Measurements from ENCODE around the gene OSBPL10. TPM values are rescaled to one million over a fixed set of nuclear protein-coding genes. Genes with fewer than 3 reads are reported as not detected.

Gene OSBPL10
- polyA plus RNA-seq, 2 of the 4 experiments (the other 2 are of a cell fraction), result 9.2 to 17.0 TPM

DNA sequence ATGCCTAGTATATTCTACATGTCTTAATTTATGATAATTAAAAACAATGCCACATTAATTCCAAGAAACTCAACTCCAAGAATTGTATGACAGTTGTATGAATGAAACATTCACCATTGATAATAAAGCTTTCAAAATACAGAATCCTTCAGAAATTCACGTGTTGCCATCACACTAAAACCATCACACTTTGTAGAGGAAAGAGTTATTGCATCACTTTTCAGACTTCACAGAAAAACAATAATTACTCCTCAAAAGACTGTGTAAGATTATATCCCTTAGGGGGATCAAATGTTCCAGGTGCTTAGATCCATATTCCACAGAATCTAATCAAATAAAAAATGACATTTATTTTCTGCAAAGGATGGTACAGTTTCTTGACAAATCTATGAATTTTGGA, 85.0 kb downstream of the OSBPL10 start:
- TF ChIP-seq RFX5 (IDR thresholded peaks at IDR 0.05) (no peak), JUN (IDR thresholded peaks at IDR 0.05) (no peak), KDM5A (IDR thresholded peaks at IDR 0.05) (no peak), HOXB13 (CRISPR knock-in tag; IDR thresholded peaks at IDR 0.05; ENCODE audit: low read depth) (no peak), CHD2 (IDR thresholded peaks at IDR 0.05; ENCODE audit: low read length, partially characterized antibody) (no peak)
- Histone ChIP-seq H3K4me1 (peaks cover 6% of the 10 kb centered on the region; the same call in 1 of the 3 replicates), H3K4me2 (no peak overlapping the region), H3K4me3 (no peak overlapping the region), H3K9me3 (no peaks in the 10 kb centered on the region), H3K27ac (no peak overlapping the region)
- ChIA-PET POLR2A (no interaction called here), CTCF (interaction anchor here (0.6 to 1.5 kb wide), 4 partner anchors 9 to 49 kb away, joined by 3 to 5 read pairs (median 3); no protein-coding TSS in a partner anchor)
- DNase-seq (ENCODE audit: low read depth in 1 of 2, low spot score in 1 of 2) (no peak), FAIRE-seq (no peak), ATAC-seq (no peak)
- 77% methylated on average over 1 of the region's 1 CpG for WGBS (ENCODE audit: missing lambda C conversion rate)

DNA sequence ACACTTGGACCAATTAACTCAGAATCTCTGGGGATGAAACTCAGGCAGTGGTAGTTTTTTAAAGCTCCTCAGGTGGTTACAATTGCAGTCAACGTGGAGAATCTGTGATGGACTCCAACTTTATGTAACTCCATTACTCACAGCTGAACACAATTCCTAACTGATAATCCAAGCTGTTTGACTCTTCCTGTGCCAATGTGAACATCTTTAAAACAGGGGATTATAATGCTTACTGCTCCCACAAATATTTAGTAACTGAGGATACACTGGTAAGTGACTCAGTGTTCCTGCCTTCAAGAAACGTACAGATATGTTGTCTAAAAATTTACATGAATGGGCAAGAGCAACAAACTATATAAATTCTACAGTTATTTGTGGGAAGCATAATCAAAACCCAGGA, 85.6 kb downstream of the OSBPL10 start:
- TF ChIP-seq PHF8 (IDR thresholded peaks at IDR 0.05; ENCODE audit: borderline replicate concordance, low read depth), result no peak
- no peak for TF ChIP-seq TP53 (CRISPR knock-in tag; IDR thresholded peaks at IDR 0.05)
- no peak for TF ChIP-seq CHD2 (IDR thresholded peaks at IDR 0.05; ENCODE audit: low read length, partially characterized antibody)
- TF ChIP-seq HOXA7 (CRISPR knock-in tag; IDR thresholded peaks at IDR 0.05), result no peak
- no peak for TF ChIP-seq FOSB (CRISPR knock-in tag; IDR thresholded peaks at IDR 0.05)
- no peak for TF ChIP-seq FOXS1 (CRISPR knock-in tag; IDR thresholded peaks at IDR 0.05)
- TF ChIP-seq RARB (CRISPR knock-in tag; IDR thresholded peaks at IDR 0.05), result no peak
- TF ChIP-seq ZNF302 (CRISPR knock-in tag; IDR thresholded peaks at IDR 0.05), result no peak
- TF ChIP-seq NPAS2 (CRISPR knock-in tag; IDR thresholded peaks at IDR 0.05; ENCODE audit: borderline replicate concordance), result no peak
- no peak for TF ChIP-seq CBX8 (IDR thresholded peaks at IDR 0.05)
- ChIA-PET POLR2A (no interaction called here), CTCF (interaction anchor here (0.6 to 1.0 kb wide), 2 partner anchors 10 to 31 kb away, joined by 3 read pairs; no protein-coding TSS in a partner anchor)
- H3K4me3 ChIP-seq, result no peak overlapping the region
- H3K4me2 ChIP-seq, result no peak overlapping the region
- no peak for FAIRE-seq
- no peak for DNase-seq (ENCODE audit: low read depth in 1 of 2, low spot score in 1 of 2)
- peaks cover 5% of the 10 kb centered on the region; the same call in 1 of the 3 replicates for H3K4me1 ChIP-seq
- WGBS (ENCODE audit: missing lambda C conversion rate), result 66% methylated on average over 2 of the region's 2 CpGs
- H3K27ac ChIP-seq, result no peak overlapping the region
- ATAC-seq, result no peak
- no peaks in the 10 kb centered on the region for H3K9me3 ChIP-seq

DNA sequence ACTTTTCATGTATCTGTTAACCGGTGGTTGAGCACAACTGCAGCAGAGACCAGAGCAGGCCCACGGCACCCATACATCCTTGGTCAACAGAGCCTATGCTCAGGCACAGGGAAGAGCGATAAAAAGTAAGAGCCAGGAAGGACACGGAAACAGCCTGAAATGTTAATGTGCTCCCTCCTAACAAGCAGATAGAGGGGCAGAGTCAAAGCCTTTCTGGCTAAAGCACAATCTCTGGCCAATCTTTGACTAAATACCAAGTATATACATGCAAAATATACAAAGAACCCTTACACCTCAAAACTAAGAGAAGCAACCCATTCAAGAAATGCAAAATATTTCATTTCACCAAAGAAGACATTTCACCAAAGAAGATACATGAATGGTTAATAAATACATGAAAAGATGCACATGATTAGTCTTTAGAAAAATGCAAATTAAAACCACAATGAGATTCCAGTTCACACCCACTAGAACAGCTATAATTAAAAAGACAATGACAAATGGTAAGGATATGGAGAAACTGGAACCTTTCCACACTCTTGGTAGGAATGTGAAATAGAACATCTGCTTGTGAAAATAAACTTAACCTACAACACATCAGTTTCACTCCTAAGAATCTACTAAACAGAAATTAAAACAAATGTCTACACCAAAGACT, 88.0 kb downstream of the OSBPL10 start:
- DNase-seq (ENCODE audit: low read depth in 1 of 2, low spot score in 1 of 2) (no peak), FAIRE-seq (no peak), ATAC-seq (no peak)
- Histone ChIP-seq H3K4me2 (no peak overlapping the region), H3K27ac (no peak overlapping the region), H3K4me1 (no peaks in the 10 kb centered on the region), H3K4me3 (no peak overlapping the region), H3K9me3 (no peaks in the 10 kb centered on the region)
- ChIA-PET CTCF (no interaction called here), POLR2A (no interaction called here)
- TF ChIP-seq ESRRA (IDR thresholded peaks at IDR 0.05; ENCODE audit: borderline replicate concordance, low read length) (no peak), ZFP36 (IDR thresholded peaks at IDR 0.05; ENCODE audit: borderline replicate concordance, partially characterized antibody) (no peak), MAZ (IDR thresholded peaks at IDR 0.05; ENCODE audit: borderline replicate concordance, low read depth, low read length) (no peak), NPAS2 (CRISPR knock-in tag; IDR thresholded peaks at IDR 0.05; ENCODE audit: borderline replicate concordance) (no peak), HDAC2 (IDR thresholded peaks at IDR 0.05) (no peak), HOXA7 (CRISPR knock-in tag; IDR thresholded peaks at IDR 0.05) (no peak), SMC3 (IDR thresholded peaks at IDR 0.05) (no peak), CBX2 (IDR thresholded peaks at IDR 0.05; ENCODE audit: borderline replicate concordance, low read depth) (no peak), PHF8 (IDR thresholded peaks at IDR 0.05; ENCODE audit: borderline replicate concordance, low read depth) (no peak)
- TF ChIP-seq, protein P1, sequence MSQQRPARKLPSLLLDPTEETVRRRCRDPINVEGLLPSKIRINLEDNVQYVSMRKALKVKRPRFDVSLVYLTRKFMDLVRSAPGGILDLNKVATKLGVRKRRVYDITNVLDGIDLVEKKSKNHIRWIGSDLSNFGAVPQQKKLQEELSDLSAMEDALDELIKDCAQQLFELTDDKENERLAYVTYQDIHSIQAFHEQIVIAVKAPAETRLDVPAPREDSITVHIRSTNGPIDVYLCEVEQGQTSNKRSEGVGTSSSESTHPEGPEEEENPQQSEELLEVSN (IDR thresholded peaks at IDR 0.05; ENCODE audit: borderline replicate concordance, low read depth), result no peak
- TF ChIP-seq, protein P2, sequence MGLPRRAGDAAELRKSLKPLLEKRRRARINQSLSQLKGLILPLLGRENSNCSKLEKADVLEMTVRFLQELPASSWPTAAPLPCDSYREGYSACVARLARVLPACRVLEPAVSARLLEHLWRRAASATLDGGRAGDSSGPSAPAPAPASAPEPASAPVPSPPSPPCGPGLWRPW (IDR thresholded peaks at IDR 0.05), result no peak
- WGBS (ENCODE audit: missing lambda C conversion rate), result 87% methylated on average over 4 of the region's 4 CpGs

All from A549 (cell line).